ENCODE measurements around the gene VAT1L. TPM values are rescaled to one million over a fixed set of nuclear protein-coding genes. Genes with fewer than 3 reads are reported as not detected.

Gene VAT1L
- total RNA-seq, 1 donor = under 0.01 TPM

DNA sequence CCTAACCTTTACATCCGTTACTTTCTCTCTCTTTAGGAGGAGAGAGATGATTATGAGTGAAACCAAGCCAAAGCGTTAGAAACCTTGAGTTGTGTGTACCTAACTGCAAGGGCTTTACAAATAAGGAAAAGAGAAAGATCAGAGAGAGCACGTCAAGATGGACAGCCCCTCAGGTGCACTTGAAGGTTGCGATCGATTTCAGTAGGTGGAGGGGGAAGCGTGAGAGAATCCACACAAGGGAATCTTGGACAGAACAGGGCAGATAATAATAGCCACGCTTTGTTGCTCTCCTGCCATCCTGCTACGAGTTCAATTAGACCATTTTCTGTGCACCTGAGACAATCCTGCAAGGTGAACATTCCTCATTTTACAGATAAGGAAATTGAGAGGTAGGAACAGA, 78.4 kb downstream of the VAT1L start:
- no peak for DNase-seq (ENCODE audit: insufficient read length, low spot score, missing footprints)
- Histone ChIP-seq H3K4me1 (ENCODE audit: insufficient read depth, low read length) (no peaks in the 10 kb centered on the region), H3K27me3 (ENCODE audit: insufficient read depth, low read length) (no peaks in the 10 kb centered on the region), H4K20me1 (ENCODE audit: insufficient read depth, low read length) (no peaks in the 10 kb centered on the region), H3K79me2 (ENCODE audit: insufficient read depth, low read length) (no peaks in the 10 kb centered on the region), H3K9me3 (ENCODE audit: low read depth, low read length) (no peaks in the 10 kb centered on the region), H3K27ac (ENCODE audit: low read depth, low read length) (no peak overlapping the region), H3K4me2 (ENCODE audit: insufficient read depth, low read length) (no peak overlapping the region), H3K36me3 (ENCODE audit: insufficient read depth, low read length) (no peaks in the 10 kb centered on the region), H3K4me3 (ENCODE audit: insufficient read depth, low read length) (no peak overlapping the region), H2AFZ (ENCODE audit: low read length) (no peak overlapping the region)
- no peak for TF ChIP-seq CTCF (IDR thresholded peaks at IDR 0.05; ENCODE audit: extremely low read depth, low read depth, low read length)

GRCh38 chr16:77868052-77868451, 79.7 kb downstream of the VAT1L start:
- Histone ChIP-seq H3K4me2 (ENCODE audit: insufficient read depth, low read length) (no peak overlapping the region), H3K9me3 (ENCODE audit: low read depth, low read length) (no peaks in the 10 kb centered on the region), H3K4me1 (ENCODE audit: insufficient read depth, low read length) (no peaks in the 10 kb centered on the region), H3K27ac (ENCODE audit: low read depth, low read length) (no peak overlapping the region), H3K27me3 (ENCODE audit: insufficient read depth, low read length) (no peaks in the 10 kb centered on the region), H2AFZ (ENCODE audit: low read length) (no peak overlapping the region), H4K20me1 (ENCODE audit: insufficient read depth, low read length) (no peaks in the 10 kb centered on the region), H3K4me3 (ENCODE audit: insufficient read depth, low read length) (no peak overlapping the region), H3K36me3 (ENCODE audit: insufficient read depth, low read length) (no peaks in the 10 kb centered on the region), H3K79me2 (ENCODE audit: insufficient read depth, low read length) (no peaks in the 10 kb centered on the region)
- no peak for DNase-seq (ENCODE audit: insufficient read length, low spot score, missing footprints)
- TF ChIP-seq CTCF (IDR thresholded peaks at IDR 0.05; ENCODE audit: extremely low read depth, low read depth, low read length) = no peak

DNA sequence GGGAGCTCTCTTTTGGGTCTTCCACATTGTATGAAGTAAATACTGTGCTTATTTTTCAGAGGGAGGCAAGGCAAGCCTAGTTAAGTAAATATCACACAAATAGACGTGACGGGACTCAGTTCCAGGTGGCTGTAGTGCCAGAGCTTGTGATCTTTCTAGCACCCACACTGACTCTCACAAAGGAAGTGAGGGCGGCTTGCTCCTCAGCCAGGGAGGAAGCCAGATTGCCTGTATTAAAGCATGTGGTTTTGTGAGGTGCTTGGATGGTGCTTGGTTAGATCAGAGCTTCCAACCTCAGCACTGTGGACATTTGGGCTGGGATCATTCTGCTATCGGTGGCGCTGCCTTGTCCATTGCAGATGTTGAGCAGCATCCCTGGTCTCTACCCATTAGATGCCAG, 80.1 kb downstream of the VAT1L start:
- no peak for DNase-seq (ENCODE audit: insufficient read length, low spot score, missing footprints)
- H3K4me3 ChIP-seq (ENCODE audit: insufficient read depth, low read length) = no peak overlapping the region
- no peaks in the 10 kb centered on the region for H3K9me3 ChIP-seq (ENCODE audit: low read depth, low read length)
- H3K27ac ChIP-seq (ENCODE audit: low read depth, low read length) = no peak overlapping the region
- H3K4me2 ChIP-seq (ENCODE audit: insufficient read depth, low read length) = no peak overlapping the region
- H4K20me1 ChIP-seq (ENCODE audit: insufficient read depth, low read length) = no peaks in the 10 kb centered on the region
- no peaks in the 10 kb centered on the region for H3K27me3 ChIP-seq (ENCODE audit: insufficient read depth, low read length)
- no peak for TF ChIP-seq CTCF (IDR thresholded peaks at IDR 0.05; ENCODE audit: extremely low read depth, low read depth, low read length)
- no peaks in the 10 kb centered on the region for H3K36me3 ChIP-seq (ENCODE audit: insufficient read depth, low read length)
- H3K79me2 ChIP-seq (ENCODE audit: insufficient read depth, low read length) = no peaks in the 10 kb centered on the region
- H3K4me1 ChIP-seq (ENCODE audit: insufficient read depth, low read length) = no peaks in the 10 kb centered on the region
- no peak overlapping the region for H2AFZ ChIP-seq (ENCODE audit: low read length)

DNA sequence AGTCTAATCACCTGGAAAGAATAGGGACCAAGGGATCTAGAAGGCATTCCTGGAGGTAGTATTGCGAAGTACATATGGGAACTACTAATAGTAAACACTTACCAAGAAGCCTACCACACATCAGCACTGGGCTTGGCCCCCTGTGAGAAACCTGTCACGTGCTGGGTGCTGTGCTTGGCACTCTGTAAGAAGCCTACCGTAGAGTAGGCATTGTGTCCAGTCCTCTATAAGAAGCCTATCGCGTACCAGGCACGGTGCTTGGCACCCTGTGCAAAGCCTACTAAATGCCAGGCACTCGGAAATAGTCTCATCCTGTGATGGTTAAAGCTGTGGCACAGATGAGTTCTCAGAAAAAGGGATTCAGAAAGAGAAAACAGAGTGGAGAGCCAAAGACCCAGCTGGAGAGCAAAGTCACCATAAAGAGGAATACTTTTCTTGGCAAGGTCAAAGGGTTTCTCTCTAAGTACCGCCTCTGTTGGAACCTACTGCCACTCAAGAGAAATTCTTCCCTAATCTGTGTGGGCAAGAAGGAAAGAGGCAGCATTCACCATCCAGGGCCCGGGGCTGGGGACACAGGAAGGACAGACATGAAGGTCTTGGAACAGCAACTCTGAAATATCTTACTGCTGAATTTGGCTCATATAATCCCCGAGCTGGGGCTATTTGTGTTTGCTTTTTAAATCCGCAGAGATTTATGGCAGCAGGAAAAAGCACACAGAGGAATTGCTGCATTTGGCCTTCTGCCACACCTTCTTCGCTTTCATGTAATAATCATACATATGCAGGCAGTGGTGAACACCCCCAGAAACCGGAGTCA, 81.8 kb downstream of the VAT1L start:
- Histone ChIP-seq H2AFZ (ENCODE audit: low read length) (no peak overlapping the region), H3K27ac (ENCODE audit: low read depth, low read length) (no peak overlapping the region), H3K36me3 (ENCODE audit: insufficient read depth, low read length) (no peaks in the 10 kb centered on the region), H3K4me3 (ENCODE audit: insufficient read depth, low read length) (no peak overlapping the region), H3K79me2 (ENCODE audit: insufficient read depth, low read length) (no peaks in the 10 kb centered on the region), H3K4me1 (ENCODE audit: insufficient read depth, low read length) (no peaks in the 10 kb centered on the region), H3K9me3 (ENCODE audit: low read depth, low read length) (no peaks in the 10 kb centered on the region), H3K27me3 (ENCODE audit: insufficient read depth, low read length) (no peaks in the 10 kb centered on the region), H4K20me1 (ENCODE audit: insufficient read depth, low read length) (no peaks in the 10 kb centered on the region), H3K4me2 (ENCODE audit: insufficient read depth, low read length) (no peak overlapping the region)
- DNase-seq (ENCODE audit: insufficient read length, low spot score, missing footprints) = no peak
- no peak for TF ChIP-seq CTCF (IDR thresholded peaks at IDR 0.05; ENCODE audit: extremely low read depth, low read depth, low read length)
